H1 (cell line): ENCODE measurements around the gene SMARCB1. TPM values are rescaled to one million over a fixed set of nuclear protein-coding genes. Genes with fewer than 3 reads are reported as not detected.

Experiments used
- CTCF ChIA-PET: fragments of 300-600 bp; sonication (Branson Sonifier 250); formaldehyde crosslinking; loops from one replicate; lab custom pipeline; 2021; ENCODE audit not compliant: partially characterized antibody; lab: Charles Lee
- POLR2A ChIA-PET: fragments of 300-600 bp; sonication (Branson Sonifier 250); formaldehyde crosslinking; loops from one replicate; lab custom pipeline; 2021; ENCODE audit warnings: inconsistent platforms; ENCODE audit not compliant: partially characterized antibody; lab: Charles Lee
- DNase-seq, 2 experiments: peaks; one replicate each; pipeline versions ENCODE4 v3.0.0 to v3.0.0-alpha.2; 2010 to 2022; ENCODE audit warnings: low spot score in 2 of 2, low read depth in 1 of 2, mixed read lengths in 1 of 2
- FAIRE-seq: peaks from 2 replicates; lab custom pipeline; 2011; peaks lifted over from hg19 to GRCh38; lab: Jason Lieb, UNC
- H2AFZ ChIP-seq: 2 replicates; pipeline ENCODE4 v1.8.1; 2012; ENCODE audit warnings: low read length, inconsistent platforms
- H2AK5ac ChIP-seq: 2 replicates; pipeline ENCODE4 v1.6.1; 2013; ENCODE audit warnings: low read depth, low read length
- H2BK120ac ChIP-seq: replicated peaks from 2 replicates; pipeline ENCODE3; 2013; ENCODE audit warnings: low read depth, low read length, inconsistent platforms
- H2BK12ac ChIP-seq: 2 replicates; pipeline ENCODE4 v1.6.1; 2013; ENCODE audit warnings: low read depth, low read length
- H2BK15ac ChIP-seq: 2 replicates; pipeline ENCODE4 v1.6.1; 2013; ENCODE audit warnings: low read length
- H2BK20ac ChIP-seq: 2 replicates; pipeline ENCODE4 v1.6.1; 2013; ENCODE audit warnings: low read length
- H2BK5ac ChIP-seq: 2 replicates; pipeline ENCODE4 v1.6.1; 2013; ENCODE audit warnings: low read depth, low read length
- H3K14ac ChIP-seq: 2 replicates; pipeline ENCODE4 v1.6.1; 2013; ENCODE audit warnings: inconsistent platforms; ENCODE audit not compliant: insufficient read length
- H3K18ac ChIP-seq: 2 replicates; pipeline ENCODE4 v1.6.1; 2013; ENCODE audit warnings: low read length; ENCODE audit errors: extremely low read depth
- H3K23ac ChIP-seq: 2 replicates; pipeline ENCODE4 v1.6.1; 2013; ENCODE audit warnings: inconsistent platforms; ENCODE audit not compliant: insufficient read length
- H3K23me2 ChIP-seq: 2 replicates; pipeline ENCODE4 v1.6.1; 2013; ENCODE audit warnings: low read depth, low read length
- H3K27ac ChIP-seq: 2 replicates; pipeline ENCODE4 v1.6.1; 2011; ENCODE audit warnings: low read depth, low read length, inconsistent platforms
- H3K27me3 ChIP-seq, 4 experiments: replicated peaks in 1 of 4; 1 replicate in 1 of 4; 2 replicates in 3 of 4; pipeline versions ENCODE4 v1.6.1 to v1.8.1; 2011 to 2013; ENCODE audit warnings: low read length in 3 of 4, mild to moderate bottlenecking in 3 of 4, inconsistent platforms in 2 of 4, mixed read lengths in 2 of 4, moderate library complexity in 1 of 4; ENCODE audit not compliant: control insufficient read depth in 3 of 4, insufficient read depth in 3 of 4; ENCODE audit errors: extremely low read depth in 1 of 4
- H3K36me3 ChIP-seq, 4 experiments: 2 replicates each; pipeline versions ENCODE4 v1.6.1 to v1.8.1; 2011 to 2013; ENCODE audit warnings: mild to moderate bottlenecking in 4 of 4, low read length in 3 of 4, moderate library complexity in 2 of 4, control low read depth in 1 of 4, inconsistent platforms in 1 of 4; ENCODE audit not compliant: insufficient read depth in 4 of 4, control insufficient read depth in 2 of 4
- H3K4ac ChIP-seq: replicated peaks from 2 replicates; pipeline ENCODE3; 2013; ENCODE audit warnings: low read length, low read depth, mixed read lengths, inconsistent platforms; ENCODE audit not compliant: insufficient read length
- H3K4me1 ChIP-seq, 4 experiments: replicated peaks in 1 of 4; 1 replicate in 1 of 4; 2 replicates in 3 of 4; pipeline versions ENCODE4 v1.6.1 to v1.8.1; 2011 to 2013; ENCODE audit warnings: low read length in 3 of 4, inconsistent platforms in 2 of 4, mixed read lengths in 1 of 4; ENCODE audit not compliant: insufficient read depth in 4 of 4, control insufficient read depth in 3 of 4
- H3K4me2 ChIP-seq, 2 experiments: 2 replicates each; pipeline versions ENCODE4 v1.6.1 to v1.8.1; 2011 to 2013; ENCODE audit warnings: low read depth in 2 of 2, low read length in 2 of 2, control low read depth in 1 of 2, inconsistent platforms in 1 of 2, mild to moderate bottlenecking in 1 of 2; ENCODE audit not compliant: insufficient read depth in 1 of 2
- H3K4me3 ChIP-seq, 4 experiments: fragments of 200-600, 300-600 bp in 1 of 4; sonication (generic), shearing (Covaris generic), sonication (Bioruptor Twin) in 1 of 4; 2 replicates each; pipeline versions ENCODE4 v1.5.1 to v1.8.1; 2011 to 2016; ENCODE audit warnings: low read length in 4 of 4, low read depth in 3 of 4, control low read depth in 2 of 4, inconsistent platforms in 2 of 4, mild to moderate bottlenecking in 2 of 4, mixed read lengths in 1 of 4, moderate library complexity in 1 of 4; ENCODE audit not compliant: insufficient read depth in 2 of 4; ENCODE audit errors: extremely low read depth in 1 of 4
- H3K56ac ChIP-seq: replicated peaks from 2 replicates; pipeline ENCODE3; 2013; ENCODE audit warnings: low read depth, mild to moderate bottlenecking, mixed read lengths, low read length, inconsistent platforms; ENCODE audit not compliant: insufficient read length
- H3K79me1 ChIP-seq: 2 replicates; pipeline ENCODE4 v1.6.1; 2013; ENCODE audit warnings: low read depth, low read length, control low read depth
- H3K79me2 ChIP-seq, 2 experiments: 2 replicates each; pipeline versions ENCODE4 v1.6.1 to v1.8.1; 2012 to 2013; ENCODE audit warnings: low read length in 2 of 2, mild to moderate bottlenecking in 2 of 2, inconsistent platforms in 1 of 2; ENCODE audit not compliant: insufficient read depth in 2 of 2, control insufficient read depth in 1 of 2
- H3K9ac ChIP-seq, 4 experiments: replicated peaks in 1 of 4; 1 replicate in 1 of 4; 2 replicates in 3 of 4; pipeline versions ENCODE4 v1.6.1 to v1.8.1; 2011 to 2013; ENCODE audit warnings: low read depth in 3 of 4, low read length in 3 of 4, control low read depth in 2 of 4, mild to moderate bottlenecking in 2 of 4, moderate library complexity in 2 of 4, inconsistent platforms in 1 of 4; ENCODE audit errors: extremely low read depth in 1 of 4
- H3K9me3 ChIP-seq, 2 experiments: 2 replicates each; pipeline versions ENCODE4 v1.6.1 to v1.8.1; 2012 to 2013; ENCODE audit warnings: mild to moderate bottlenecking in 2 of 2, moderate library complexity in 2 of 2, control low read depth in 1 of 2, inconsistent platforms in 1 of 2, low read depth in 1 of 2, low read length in 1 of 2, mixed read lengths in 1 of 2; ENCODE audit not compliant: insufficient read depth in 2 of 2
- H4K20me1 ChIP-seq, 2 experiments: replicated peaks in 1 of 2; 2 replicates each; pipeline versions ENCODE3 to v1.8.1; 2011 to 2013; ENCODE audit warnings: inconsistent platforms in 2 of 2, low read length in 2 of 2, mild to moderate bottlenecking in 1 of 2; ENCODE audit not compliant: insufficient read depth in 2 of 2, control insufficient read depth in 1 of 2
- H4K5ac ChIP-seq: 2 replicates; pipeline ENCODE4 v1.6.1; 2013; ENCODE audit warnings: low read length, low read depth, mixed read lengths, inconsistent platforms; ENCODE audit not compliant: insufficient read length
- H4K8ac ChIP-seq: 2 replicates; pipeline ENCODE4 v1.8.0; 2013; ENCODE audit warnings: mild to moderate bottlenecking, moderate library complexity, low read length, inconsistent platforms; ENCODE audit not compliant: insufficient read depth; ENCODE audit errors: extremely low read depth
- H4K91ac ChIP-seq: replicated peaks from 2 replicates; pipeline ENCODE3; 2013; ENCODE audit warnings: low read length, mixed read lengths, inconsistent platforms; ENCODE audit not compliant: insufficient read length
- BCL11A ChIP-seq, 2 experiments: IDR thresholded peaks; one replicate each; pipeline ENCODE4 v1.6.1; 2011; ENCODE audit warnings: low read depth in 2 of 2, low read length in 2 of 2, mild to moderate bottlenecking in 2 of 2
- CTBP2 ChIP-seq: IDR thresholded peaks from 2 replicates; pipeline ENCODE4 v1.7.0; 2011; ENCODE audit warnings: borderline replicate concordance, mild to moderate bottlenecking, moderate library complexity, mixed read lengths, low read length; ENCODE audit not compliant: insufficient read depth, insufficient read length
- JUN ChIP-seq: IDR thresholded peaks from 2 replicates; pipeline ENCODE4 v1.6.1; 2011; ENCODE audit warnings: low read depth, mild to moderate bottlenecking, improper control_type of control experiment, low read length
- KDM5A ChIP-seq: fragments of 200-600 bp; IDR thresholded peaks from 2 replicates; pipeline ENCODE4 v1.7.1; 2012; ENCODE audit warnings: mild to moderate bottlenecking, low read length, inconsistent platforms, mixed read lengths
- WGBS, 2 experiments: shearing (Covaris generic) in 1 of 2; methylation state at CpG; one replicate each; pipeline versions ENCODE4 v1.1.6 to v1.1.7; 2013 to 2015; ENCODE audit warnings: low lambda C conversion rate in 2 of 2, mixed read lengths in 2 of 2, inconsistent platforms in 1 of 2, low coverage in 1 of 2, missing lambda C conversion rate in 1 of 2; ENCODE audit not compliant: insufficient replicate concordance in 2 of 2, insufficient coverage in 1 of 2, insufficient read length in 1 of 2; ENCODE audit errors: extremely low coverage in 1 of 2, missing lambda C conversion rate in 1 of 2; 5-methylcytosine and 5-hydroxymethylcytosine counted together
- polyA plus RNA-seq, 7 experiments: library from polyadenylated mRNA; depleted of rRNA in 3 of 7; stranded (reverse) in 5 of 7; unstranded in 2 of 7; fragments of >200 nt in 5 of 7; fragments of 200-250 nt in 2 of 7; gene quantifications; 1 replicate in 5 of 7; 2 replicates in 1 of 7; 4 replicates in 1 of 7; pipeline versions ENCODE4 v1.2.1 to v1.2.3, GENCODE V29; 2011 to 2013; ENCODE audit warnings: missing spikeins in 2 of 7, mixed read lengths in 2 of 7
- total RNA-seq: library from RNA; stranded (reverse); fragmentation: NEBNext Ultra II Directional; extraction: Animal tissue kit (Norgen Biotek cat#: 25700); gene quantifications from 2 replicates; pipeline ENCODE4 v1.2.1, GENCODE V29; 2021

The SMARCB1 gene
- total and polyA plus RNA-seq, 2 of the 8 experiments (the other 6 are each of a cell fraction or from before 2014, with no cell fraction given), result 116 to 145 TPM

GRCh38 chr22:23816156-23816976, 29.6 kb downstream of the SMARCB1 start:
- Histone ChIP-seq H2BK20ac (no peak overlapping the region), H3K4ac (no peak overlapping the region), H3K9me3 (no peaks in the 10 kb centered on the region), H2BK5ac (no peak overlapping the region; the same call in 1 of the 2 replicates), H3K27me3 (no peaks in the 10 kb centered on the region), H2BK120ac (no peak overlapping the region), H2BK12ac (no peak overlapping the region), H2AK5ac (no peak overlapping the region), H3K79me1 (no peaks in the 10 kb centered on the region), H3K4me1 (no peaks in the 10 kb centered on the region), H4K91ac (no peak overlapping the region), H4K20me1 (peaks cover 0 to 4% of the 10 kb centered on the region in 2 experiments), H3K9ac (no peak overlapping the region), H4K8ac (no peak overlapping the region), H3K4me3 (no peak overlapping the region), H3K4me2 (no peak overlapping the region), H3K56ac (no peak overlapping the region), H3K23ac (no peak overlapping the region)
- FAIRE-seq (no peak), DNase-seq (no peak)
- POLR2A ChIA-PET, result interaction anchor here (1.3 kb wide), 1 partner anchor 9 kb away, joined by 3 read pairs; no protein-coding TSS in a partner anchor
- CTCF ChIA-PET, result interaction anchor here (1.4 to 3.3 kb wide), 2 partner anchors 31 to 34 kb away, joined by 3 to 9 read pairs; no protein-coding TSS in a partner anchor
- TF ChIP-seq JUN (no peak), CTBP2 (no peak), KDM5A (no peak), BCL11A (IDR thresholded peaks at IDR 0.05; ENCODE audit: low read depth in 2 of 2, low read length in 2 of 2) (no peak)
- TF ChIP-seq, all 59 proteins: peak for 0
- Histone ChIP-seq H2BK15ac (no peak overlapping the region), H3K18ac (no peak overlapping the region), H3K27ac (no peak overlapping the region), H3K14ac (no peak overlapping the region), H4K5ac (no peak overlapping the region), H3K79me2 (no peaks in the 10 kb centered on the region), H3K23me2 (no peaks in the 10 kb centered on the region), H2AFZ (no peak overlapping the region), H3K36me3 (peaks cover 5 to 47% (median 17%) of the 10 kb centered on the region in 4 experiments; a peak in 7 of 8 replicates)
- WGBS, 2 experiments, result 91% methylated on average over 18 of the region's 18 CpGs; no CpG with 5 or more reads in 1 of the 2 experiments
